Uterus (tissue), 4 donors: ENCODE results near the gene UGT1A7. TPM values are rescaled to one million over a fixed set of nuclear protein-coding genes. Genes with fewer than 3 reads are reported as not detected.

Experiments used
- DNase-seq, 2 donors: peaks; one replicate each; pipeline ENCODE4 v3.0.0-alpha.2; 2019 to 2020
- H3K27ac ChIP-seq, 2 donors: fragments of 200-600 bp; sonication (generic); 1 replicate in 1 of 2; 2 replicates in 1 of 2; pipeline ENCODE4 v1.5.1; 2016 to 2018
- H3K27me3 ChIP-seq, 2 donors: fragments of 200-600 bp; sonication (generic); one replicate each; pipeline ENCODE4 v1.5.1; 2018 to 2019; ENCODE audit warnings: control low read depth in 1 of 2
- H3K36me3 ChIP-seq, 2 donors: fragments of 200-600 bp; sonication (generic); one replicate each; pipeline ENCODE4 v1.5.1; 2019; ENCODE audit warnings: control low read depth in 1 of 2
- H3K4me1 ChIP-seq, 2 donors: fragments of 200-600 bp; sonication (generic); one replicate each; pipeline ENCODE4 v1.5.1; 2018 to 2019; ENCODE audit warnings: control low read depth in 1 of 2
- H3K4me3 ChIP-seq, 2 donors: fragments of 200-600 bp; sonication (generic); 1 replicate in 1 of 2; 2 replicates in 1 of 2; pipeline ENCODE4 v1.5.1; 2018 to 2019; ENCODE audit warnings: mild to moderate bottlenecking in 1 of 2
- H3K9me3 ChIP-seq, 2 donors: fragments of 200-600 bp; sonication (generic); one replicate each; pipeline ENCODE4 v1.5.1; 2019; ENCODE audit warnings: control low read depth in 1 of 2
- POLR2A ChIP-seq, 2 donors: fragments of 450-650 bp; IDR thresholded peaks; one replicate each; pipeline ENCODE4 v1.6.1; 2016; ENCODE audit warnings: antibody characterized with exemption in 2 of 2, mild to moderate bottlenecking in 1 of 2, moderate library complexity in 1 of 2
- intact Hi-C: fragments of 100-400 bp; cut with DNase I; formaldehyde crosslinking; loops from one replicate; pipeline ENCODE4 v1.15.1; 2023; ENCODE audit warnings: low total_unique reads
- total RNA-seq, 4 donors: library from RNA; depleted of rRNA in 3 of 4; stranded (reverse); fragments of >200 nt in 3 of 4; gene quantifications; one replicate each; pipeline versions ENCODE4 v1.1.0 to v1.2.4, GENCODE V29; 2014 to 2023
- TF ChIP-seq, protein P1 (sequence below), 4 experiments: fragments of 200-600 bp in 2 of 4; fragments of 450-650 bp in 2 of 4; sonication (generic) in 2 of 4; IDR thresholded peaks; one replicate each; pipeline ENCODE4 v1.5.1; 2016 to 2019; ENCODE audit warnings: antibody characterized with exemption in 4 of 4, mild to moderate bottlenecking in 2 of 4, moderate library complexity in 1 of 4
- donor health status: DM: yes; HTN: yes; CAD: no.

The UGT1A7 gene
- total RNA-seq, 4 donors from 2014 or later = 0.29 TPM; not detected in 3

DNA sequence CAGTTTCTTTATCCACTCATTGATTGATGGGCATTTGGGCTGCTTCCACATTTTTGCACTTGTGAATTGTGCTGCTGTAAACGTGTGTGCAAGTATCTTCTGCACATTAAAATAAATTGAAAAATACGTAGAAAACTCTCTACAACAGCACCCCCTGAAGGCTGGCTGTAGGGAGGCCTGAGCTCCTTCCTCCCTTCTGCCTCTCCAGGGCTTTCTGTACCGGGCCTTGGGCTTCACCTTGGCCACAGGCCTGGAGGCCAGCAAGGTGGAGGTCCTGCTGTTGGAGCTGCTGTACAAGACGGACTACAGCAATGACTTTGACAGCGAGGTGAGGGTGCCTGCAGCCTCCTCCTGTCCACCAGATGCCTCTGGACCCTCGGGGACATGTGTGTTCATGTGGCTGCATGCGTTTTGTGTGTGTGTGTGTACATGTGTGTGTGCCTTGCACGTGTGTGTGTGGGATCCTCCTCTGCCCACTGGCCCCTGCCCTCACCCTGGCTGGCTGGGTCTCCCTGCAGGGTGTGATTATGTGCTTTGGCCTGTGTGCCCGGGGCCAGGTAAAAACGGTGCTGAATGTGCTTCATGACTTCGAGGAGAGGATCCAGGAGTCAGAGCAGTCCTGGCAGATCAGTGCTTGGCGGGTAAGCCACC, 125.6 kb downstream of the UGT1A7 start:
- no peaks in the 10 kb centered on the region for H3K27me3 ChIP-seq
- intact Hi-C loops = no loop called here
- H3K4me3 ChIP-seq = no peak overlapping the region
- H3K27ac ChIP-seq = no peak overlapping the region
- H3K4me1 ChIP-seq = no peaks in the 10 kb centered on the region
- H3K36me3 ChIP-seq = no peaks in the 10 kb centered on the region
- no peak for TF ChIP-seq POLR2A (IDR thresholded peaks at IDR 0.05)
- TF ChIP-seq, protein P1, sequence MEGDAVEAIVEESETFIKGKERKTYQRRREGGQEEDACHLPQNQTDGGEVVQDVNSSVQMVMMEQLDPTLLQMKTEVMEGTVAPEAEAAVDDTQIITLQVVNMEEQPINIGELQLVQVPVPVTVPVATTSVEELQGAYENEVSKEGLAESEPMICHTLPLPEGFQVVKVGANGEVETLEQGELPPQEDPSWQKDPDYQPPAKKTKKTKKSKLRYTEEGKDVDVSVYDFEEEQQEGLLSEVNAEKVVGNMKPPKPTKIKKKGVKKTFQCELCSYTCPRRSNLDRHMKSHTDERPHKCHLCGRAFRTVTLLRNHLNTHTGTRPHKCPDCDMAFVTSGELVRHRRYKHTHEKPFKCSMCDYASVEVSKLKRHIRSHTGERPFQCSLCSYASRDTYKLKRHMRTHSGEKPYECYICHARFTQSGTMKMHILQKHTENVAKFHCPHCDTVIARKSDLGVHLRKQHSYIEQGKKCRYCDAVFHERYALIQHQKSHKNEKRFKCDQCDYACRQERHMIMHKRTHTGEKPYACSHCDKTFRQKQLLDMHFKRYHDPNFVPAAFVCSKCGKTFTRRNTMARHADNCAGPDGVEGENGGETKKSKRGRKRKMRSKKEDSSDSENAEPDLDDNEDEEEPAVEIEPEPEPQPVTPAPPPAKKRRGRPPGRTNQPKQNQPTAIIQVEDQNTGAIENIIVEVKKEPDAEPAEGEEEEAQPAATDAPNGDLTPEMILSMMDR (IDR thresholded peaks at IDR 0.05) = no peak
- no peak for DNase-seq
- H3K9me3 ChIP-seq = no peaks in the 10 kb centered on the region

DNA sequence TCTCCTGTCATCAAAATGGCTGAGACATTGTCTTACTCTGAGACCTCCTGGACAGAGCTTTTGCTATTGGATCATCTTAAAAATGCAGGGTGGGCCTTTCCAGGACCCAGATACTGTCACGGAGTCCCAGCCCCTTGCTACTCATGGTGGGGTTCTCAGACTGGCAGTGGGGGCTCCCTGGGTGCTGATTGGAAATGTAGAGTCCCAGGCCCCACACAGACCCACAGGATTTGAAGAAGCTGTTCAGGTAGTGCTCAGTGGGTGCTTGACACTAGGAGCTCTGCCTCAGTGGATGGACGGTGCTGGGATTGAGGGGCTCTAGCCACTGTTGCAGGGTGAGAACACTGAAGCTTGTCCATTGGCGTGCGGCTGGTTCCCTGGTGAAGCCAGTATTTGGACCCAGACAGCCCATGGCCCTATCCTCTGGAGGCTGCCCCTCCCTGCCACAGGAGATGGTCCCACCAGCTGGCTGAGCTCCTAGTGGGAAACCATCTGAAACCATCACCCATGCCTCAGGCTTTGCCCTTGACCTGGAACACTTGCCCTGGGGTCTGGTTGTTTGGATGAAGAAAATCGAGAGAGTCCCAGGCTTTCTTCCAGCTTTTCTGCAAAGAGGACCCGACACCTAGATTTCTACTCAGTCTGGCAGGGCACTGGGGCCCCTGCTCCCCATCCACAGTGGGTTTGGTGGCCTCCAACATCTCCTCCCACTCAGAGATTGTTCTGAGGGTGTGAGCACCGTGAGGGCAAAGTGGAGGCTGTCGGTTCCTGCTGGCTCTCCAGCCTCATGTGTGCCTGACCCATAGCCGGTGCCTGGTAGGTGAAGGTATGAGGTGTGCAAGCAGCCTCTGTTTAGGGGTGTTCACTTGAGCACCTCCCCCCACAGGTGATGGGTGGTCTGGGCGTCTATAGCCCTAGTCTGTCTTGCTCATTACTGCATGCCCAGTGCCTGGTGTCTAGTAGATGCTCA, 126.5 kb downstream of the UGT1A7 start:
- DNase-seq = no peak

DNA sequence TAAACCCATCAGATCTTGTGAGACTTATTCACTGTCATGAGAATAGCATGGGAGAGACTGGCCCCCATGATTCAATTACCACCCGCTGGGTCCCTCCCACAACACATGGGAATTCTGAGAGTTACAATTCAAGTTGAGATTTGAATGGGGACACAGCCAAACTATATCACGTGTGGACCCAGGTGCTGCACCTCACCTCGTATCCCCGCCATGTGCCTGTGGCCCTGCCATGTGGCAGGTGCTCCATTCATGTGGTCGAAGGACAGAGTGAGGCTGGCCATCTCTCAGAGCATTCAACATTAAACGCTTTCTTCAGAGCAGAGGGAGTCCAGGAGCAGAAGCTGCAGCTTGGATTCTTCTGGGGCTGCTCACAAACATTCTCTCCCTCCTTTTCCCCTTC, 128.7 kb downstream of the UGT1A7 start:
- no peak overlapping the region for H3K27ac ChIP-seq
- no peaks in the 10 kb centered on the region for H3K27me3 ChIP-seq
- no peak for TF ChIP-seq POLR2A (IDR thresholded peaks at IDR 0.05)
- TF ChIP-seq, protein P1 (IDR thresholded peaks at IDR 0.05) = no peak
- no peaks in the 10 kb centered on the region for H3K4me1 ChIP-seq
- H3K9me3 ChIP-seq = no peaks in the 10 kb centered on the region
- H3K36me3 ChIP-seq = no peaks in the 10 kb centered on the region
- intact Hi-C loops = no loop called here
- H3K4me3 ChIP-seq = no peak overlapping the region
- no peak for DNase-seq

More for the DNA sequence above, 126.5 kb downstream of the UGT1A7 start:
- intact Hi-C loops = no loop called here
- no peaks in the 10 kb centered on the region for H3K36me3 ChIP-seq
- H3K9me3 ChIP-seq = no peaks in the 10 kb centered on the region
- no peaks in the 10 kb centered on the region for H3K27me3 ChIP-seq
- no peak for TF ChIP-seq POLR2A (IDR thresholded peaks at IDR 0.05)
- TF ChIP-seq, protein P1 (IDR thresholded peaks at IDR 0.05) = no peak
- H3K4me1 ChIP-seq = no peaks in the 10 kb centered on the region
- H3K4me3 ChIP-seq = no peak overlapping the region
- no peak overlapping the region for H3K27ac ChIP-seq

DNA sequence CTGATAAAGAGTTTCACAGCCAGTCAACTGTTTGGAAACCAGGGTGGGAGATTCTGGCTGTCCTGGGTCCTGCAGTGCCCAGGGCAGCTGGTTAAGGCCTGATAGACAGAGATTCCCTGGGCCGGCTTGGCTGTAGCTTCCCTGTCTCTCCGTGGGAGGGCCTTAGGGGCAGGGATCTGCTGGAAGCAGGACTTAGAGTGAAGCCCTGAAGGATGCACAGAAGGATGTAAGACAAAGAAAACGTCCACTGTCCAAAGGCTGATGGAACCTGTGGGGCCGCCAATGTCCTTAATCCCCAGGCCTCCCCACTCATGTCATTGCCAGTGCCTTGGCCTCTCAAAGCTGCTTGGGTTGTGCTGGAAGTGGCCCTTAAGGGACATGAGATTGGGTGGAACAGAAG, 129.4 kb downstream of the UGT1A7 start:
- Histone ChIP-seq H3K9me3 (no peaks in the 10 kb centered on the region), H3K4me1 (no peaks in the 10 kb centered on the region), H3K27ac (no peak overlapping the region), H3K4me3 (no peak overlapping the region), H3K27me3 (no peaks in the 10 kb centered on the region), H3K36me3 (no peaks in the 10 kb centered on the region)
- intact Hi-C loops = no loop called here
- no peak for DNase-seq
- TF ChIP-seq POLR2A (IDR thresholded peaks at IDR 0.05) = no peak
- TF ChIP-seq, protein P1 (IDR thresholded peaks at IDR 0.05) = no peak

DNA sequence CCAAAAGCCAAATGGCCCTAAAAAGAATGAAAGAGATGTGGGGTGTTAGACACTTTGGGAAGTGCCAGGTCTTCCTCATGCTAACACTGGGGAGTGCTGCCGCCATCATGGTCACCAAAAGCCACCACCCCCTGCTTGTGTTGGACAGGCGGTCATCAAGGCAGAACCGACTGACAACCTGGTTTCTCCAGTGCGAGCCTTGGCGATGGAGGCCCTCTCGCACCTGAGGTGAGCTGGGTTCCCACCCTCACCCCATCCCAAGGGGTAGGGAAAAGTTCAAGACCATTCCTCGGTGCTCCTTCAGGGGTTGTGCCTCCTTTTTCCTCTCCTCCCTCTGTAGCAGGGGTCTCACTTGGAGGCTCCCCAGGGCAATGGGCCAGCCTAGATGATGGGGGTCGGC, 130.0 kb downstream of the UGT1A7 start:
- H3K36me3 ChIP-seq = no peaks in the 10 kb centered on the region
- H3K4me1 ChIP-seq = no peaks in the 10 kb centered on the region
- no peak for TF ChIP-seq POLR2A (IDR thresholded peaks at IDR 0.05)
- TF ChIP-seq, protein P1 (IDR thresholded peaks at IDR 0.05) = no peak
- H3K9me3 ChIP-seq = no peaks in the 10 kb centered on the region
- H3K27me3 ChIP-seq = no peaks in the 10 kb centered on the region
- no peak overlapping the region for H3K27ac ChIP-seq
- DNase-seq = no peak
- no peak overlapping the region for H3K4me3 ChIP-seq
- intact Hi-C loops = no loop called here
